ENCODE data around the gene FAM186B.

DNA sequence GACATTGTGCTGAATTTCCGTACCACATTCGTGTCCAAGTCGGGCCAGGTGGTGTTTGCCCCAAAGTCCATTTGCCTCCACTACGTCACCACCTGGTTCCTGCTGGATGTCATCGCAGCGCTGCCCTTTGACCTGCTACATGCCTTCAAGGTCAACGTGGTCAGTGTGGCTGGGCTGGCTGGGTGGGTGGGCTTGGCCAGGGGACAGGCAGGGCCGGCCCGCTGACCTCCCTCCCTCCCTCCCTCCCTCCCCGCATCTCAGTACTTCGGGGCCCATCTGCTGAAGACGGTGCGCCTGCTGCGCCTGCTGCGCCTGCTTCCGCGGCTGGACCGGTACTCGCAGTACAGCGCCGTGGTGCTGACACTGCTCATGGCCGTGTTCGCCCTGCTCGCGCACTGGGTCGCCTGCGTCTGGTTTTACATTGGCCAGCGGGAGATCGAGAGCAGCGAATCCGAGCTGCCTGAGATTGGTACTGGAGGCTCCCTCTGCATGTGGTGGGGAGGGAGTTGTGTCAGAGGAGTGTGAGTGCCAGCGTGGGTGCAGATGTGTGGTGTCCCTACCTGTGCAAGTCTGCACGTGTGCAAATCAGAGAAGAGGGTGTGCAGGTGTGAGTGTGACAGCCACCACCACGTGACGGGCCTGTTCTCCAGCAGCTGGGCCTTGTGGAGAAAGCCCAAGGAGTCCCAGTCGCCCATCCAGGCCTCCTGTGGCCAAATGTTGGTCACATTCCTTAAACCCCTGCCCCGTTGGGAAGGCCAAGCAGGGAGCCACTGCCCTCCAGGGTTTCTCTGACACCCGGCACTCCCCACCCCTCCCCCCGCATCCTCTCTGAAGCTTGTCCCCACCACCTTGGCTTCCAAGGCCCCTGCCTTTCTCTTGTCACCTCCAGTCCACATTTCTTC is 61.3 kb downstream of the FAM186B start:
- TF ChIP-seq, protein P1, sequence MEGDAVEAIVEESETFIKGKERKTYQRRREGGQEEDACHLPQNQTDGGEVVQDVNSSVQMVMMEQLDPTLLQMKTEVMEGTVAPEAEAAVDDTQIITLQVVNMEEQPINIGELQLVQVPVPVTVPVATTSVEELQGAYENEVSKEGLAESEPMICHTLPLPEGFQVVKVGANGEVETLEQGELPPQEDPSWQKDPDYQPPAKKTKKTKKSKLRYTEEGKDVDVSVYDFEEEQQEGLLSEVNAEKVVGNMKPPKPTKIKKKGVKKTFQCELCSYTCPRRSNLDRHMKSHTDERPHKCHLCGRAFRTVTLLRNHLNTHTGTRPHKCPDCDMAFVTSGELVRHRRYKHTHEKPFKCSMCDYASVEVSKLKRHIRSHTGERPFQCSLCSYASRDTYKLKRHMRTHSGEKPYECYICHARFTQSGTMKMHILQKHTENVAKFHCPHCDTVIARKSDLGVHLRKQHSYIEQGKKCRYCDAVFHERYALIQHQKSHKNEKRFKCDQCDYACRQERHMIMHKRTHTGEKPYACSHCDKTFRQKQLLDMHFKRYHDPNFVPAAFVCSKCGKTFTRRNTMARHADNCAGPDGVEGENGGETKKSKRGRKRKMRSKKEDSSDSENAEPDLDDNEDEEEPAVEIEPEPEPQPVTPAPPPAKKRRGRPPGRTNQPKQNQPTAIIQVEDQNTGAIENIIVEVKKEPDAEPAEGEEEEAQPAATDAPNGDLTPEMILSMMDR (IDR thresholded peaks at IDR 0.05; ENCODE audit: low read length) = no peak
- no peak for TF ChIP-seq EZH2 (IDR thresholded peaks at IDR 0.05; ENCODE audit: borderline replicate concordance, low read length)
